Fibroblast of mammary gland (primary cell): ENCODE data around the gene LZTS2.
A peak's percentile ranks its signal among the peaks of the same experiment; 100 is the strongest.

ENCODE experiments used
- DNase-seq: peaks from one replicate; pipeline ENCODE4 v3.0.0-alpha.2; 2010; ENCODE audit warnings: low read depth
- H3K4me3 ChIP-seq: 2 replicates; pipeline ENCODE4 v1.5.1; 2011; ENCODE audit warnings: low read depth, mild to moderate bottlenecking, low read length, moderate library complexity; ENCODE audit not compliant: control insufficient read depth
- CTCF ChIP-seq: conservative IDR thresholded peaks from 2 replicates; pipeline ENCODE4 v1.5.1; 2011; ENCODE audit warnings: low read depth, low read length, inconsistent platforms; ENCODE audit not compliant: control insufficient read depth, insufficient read depth

The LZTS2 gene

GRCh38 chr10:100989088-100989487 lies 10.5 kb upstream of the LZTS2 start:
- no peak overlapping the region for H3K4me3 ChIP-seq
- no peak for DNase-seq
- no peak for TF ChIP-seq CTCF

- peak; percentile 74 for TF ChIP-seq CTCF
- peak; percentile 46 for DNase-seq
Observed at GRCh38 chr10:100993986-100994708, 5.5 kb upstream of the LZTS2 start.

GRCh38 chr10:100995181-100995580 lies 4.4 kb upstream of the LZTS2 start:
- DNase-seq, result no peak
- TF ChIP-seq CTCF, result no peak
- H3K4me3 ChIP-seq, result no peak overlapping the region

More at GRCh38 chr10:100993986-100994708, 5.5 kb upstream of the LZTS2 start:
- no peak overlapping the region for H3K4me3 ChIP-seq

GRCh38 chr10:100996678-100997359 lies 2.8 kb upstream of the LZTS2 start:
- DNase-seq, result no peak
- TF ChIP-seq CTCF, result no peak

GRCh38 chr10:100997360-100998182 lies 2.0 kb upstream of the LZTS2 start:
- H3K4me3 ChIP-seq, result peak overlapping the region; percentile 70
- TF ChIP-seq CTCF, result peak; percentile 76
- DNase-seq, result peak; percentile 74

More at GRCh38 chr10:100996678-100997359, 2.8 kb upstream of the LZTS2 start:
- peak overlapping the region; percentile 70 for H3K4me3 ChIP-seq

- DNase-seq, result peak; percentile 81
- TF ChIP-seq CTCF, result no peak
- peak overlapping the region; percentile 70 for H3K4me3 ChIP-seq
Observed at GRCh38 chr10:100998183-100998990, 1.2 kb upstream of the LZTS2 start.
